Esophagus squamous epithelium (tissue), 5 donors: ENCODE measurements around the gene BLMH. TPM values are rescaled to one million over a fixed set of nuclear protein-coding genes. Genes with fewer than 3 reads are reported as not detected.
A peak's percentile ranks its signal among the peaks of the same experiment; 100 is the strongest.

Experiments
- DNase-seq: peaks from one replicate; lab custom pipeline; 2025; lab: John Stamatoyannopoulos, UW
- H3K27ac ChIP-seq, 4 donors: fragments of 200-600 bp; sonication (generic); one replicate each; pipeline ENCODE4 v1.5.1; 2016 to 2019; ENCODE audit warnings: mild to moderate bottlenecking in 1 of 4
- H3K27me3 ChIP-seq, 4 donors: fragments of 200-600 bp; sonication (generic); 1 replicate in 3 of 4; 2 replicates in 1 of 4; pipeline versions ENCODE4 v1.5.1 to v1.6.0; 2017 to 2021; ENCODE audit warnings: antibody characterized with exemption in 1 of 4
- H3K36me3 ChIP-seq, 3 donors: fragments of 200-600 bp; sonication (generic); one replicate each; pipeline ENCODE4 v1.5.1; 2016 to 2019
- H3K4me1 ChIP-seq, 3 donors: fragments of 200-600 bp; sonication (generic); one replicate each; pipeline ENCODE4 v1.5.1; 2017 to 2019
- H3K4me3 ChIP-seq, 4 donors: fragments of 200-600 bp; sonication (generic); 1 replicate in 3 of 4; 2 replicates in 1 of 4; pipeline ENCODE4 v1.5.1; 2016 to 2019; ENCODE audit warnings: mild to moderate bottlenecking in 2 of 4, moderate library complexity in 1 of 4
- H3K9me3 ChIP-seq, 3 donors: fragments of 200-600 bp; sonication (generic); one replicate each; pipeline ENCODE4 v1.5.1; 2016 to 2019
- CTCF ChIP-seq, 6 experiments: fragments of 450-650 bp in 4 of 6; fragments of 200-600 bp in 2 of 6; sonication (generic) in 2 of 6; IDR thresholded peaks; one replicate each; pipeline ENCODE4 v1.5.1; 2016 to 2019; ENCODE audit warnings: antibody characterized with exemption in 6 of 6, mild to moderate bottlenecking in 4 of 6, moderate library complexity in 4 of 6
- POLR2A ChIP-seq, 4 donors: fragments of 450-650 bp; IDR thresholded peaks; one replicate each; pipeline ENCODE4 v1.6.1; 2017; ENCODE audit warnings: antibody characterized with exemption in 4 of 4, mild to moderate bottlenecking in 4 of 4, moderate library complexity in 3 of 4
- WGBS, 2 donors: methylation state at CpG; one replicate each; pipeline ENCODE4 v1.1.5; 2018; 5-methylcytosine and 5-hydroxymethylcytosine counted together
- intact Hi-C: fragments of 100-400 bp; cut with DNase I; formaldehyde crosslinking; loops from one replicate; pipeline ENCODE4 v1.15.0; 2022
- total RNA-seq, 4 donors: library from RNA; depleted of rRNA; stranded (reverse); fragments of >200 nt; gene quantifications; one replicate each; pipeline ENCODE4 v1.1.0, GENCODE V29; 2016
- donor health status: DM: yes; HTN: yes; CAD: no.

The BLMH gene
- total RNA-seq, 4 donors from 2014 or later = 18.4 to 41.4 (median 28.4) TPM

GRCh38 chr17:30336369-30337171 lies 44.8 kb upstream of the BLMH start:
- Histone ChIP-seq H3K9me3 (no peaks in the 10 kb centered on the region), H3K36me3 (no peaks in the 10 kb centered on the region), H3K27ac (no peak overlapping the region), H3K4me3 (no peak overlapping the region), H3K27me3 (no peaks in the 10 kb centered on the region), H3K4me1 (peaks cover 0 to 49% (median 15%) of the 10 kb centered on the region in 3 donors)
- TF ChIP-seq CTCF (IDR thresholded peaks at IDR 0.05) (peak; percentile 37 to 79 (median 62)), POLR2A (IDR thresholded peaks at IDR 0.05) (no peak)
- intact Hi-C loops = loop anchor here (10.0 kb wide), 1 partner anchor 212 kb away; no protein-coding TSS in a partner anchor
- 40 to 48% methylated on average over 8 of the region's 8 CpGs for WGBS, 2 donors
- no peak for DNase-seq

DNA sequence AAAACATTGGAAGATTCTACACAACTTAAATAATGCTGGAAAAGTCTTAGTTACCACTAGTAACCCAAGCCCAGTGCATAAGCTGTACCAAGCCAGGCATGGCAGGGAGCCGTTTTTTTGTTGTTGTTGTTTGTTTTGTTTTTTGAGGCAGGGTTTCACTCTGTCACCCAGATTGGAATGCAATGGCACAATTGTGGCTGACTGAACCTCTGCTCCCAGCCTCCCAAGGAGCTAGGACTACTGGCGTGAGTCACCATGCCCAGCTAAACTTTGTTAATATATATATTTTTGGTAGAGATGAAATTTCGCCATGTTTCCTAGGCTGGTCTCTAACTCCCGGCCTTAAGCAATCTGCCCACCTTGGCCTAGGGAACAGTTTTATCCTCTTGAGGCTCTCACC lies 42.7 kb upstream of the BLMH start:
- 82 to 98% methylated on average over 4 of the region's 4 CpGs for WGBS, 2 donors
- Histone ChIP-seq H3K4me1 (peaks cover 0 to 32% (median 0%) of the 10 kb centered on the region in 3 donors), H3K27ac (peak overlapping the region in 1 of 4 donors; percentile 27), H3K9me3 (no peaks in the 10 kb centered on the region), H3K36me3 (no peaks in the 10 kb centered on the region), H3K4me3 (no peak overlapping the region), H3K27me3 (no peaks in the 10 kb centered on the region)
- intact Hi-C loops = loop anchor here (10.0 kb wide), 1 partner anchor 210 kb away; no protein-coding TSS in a partner anchor
- no peak for DNase-seq
- TF ChIP-seq POLR2A (IDR thresholded peaks at IDR 0.05) (no peak), CTCF (IDR thresholded peaks at IDR 0.05) (no peak)

DNA sequence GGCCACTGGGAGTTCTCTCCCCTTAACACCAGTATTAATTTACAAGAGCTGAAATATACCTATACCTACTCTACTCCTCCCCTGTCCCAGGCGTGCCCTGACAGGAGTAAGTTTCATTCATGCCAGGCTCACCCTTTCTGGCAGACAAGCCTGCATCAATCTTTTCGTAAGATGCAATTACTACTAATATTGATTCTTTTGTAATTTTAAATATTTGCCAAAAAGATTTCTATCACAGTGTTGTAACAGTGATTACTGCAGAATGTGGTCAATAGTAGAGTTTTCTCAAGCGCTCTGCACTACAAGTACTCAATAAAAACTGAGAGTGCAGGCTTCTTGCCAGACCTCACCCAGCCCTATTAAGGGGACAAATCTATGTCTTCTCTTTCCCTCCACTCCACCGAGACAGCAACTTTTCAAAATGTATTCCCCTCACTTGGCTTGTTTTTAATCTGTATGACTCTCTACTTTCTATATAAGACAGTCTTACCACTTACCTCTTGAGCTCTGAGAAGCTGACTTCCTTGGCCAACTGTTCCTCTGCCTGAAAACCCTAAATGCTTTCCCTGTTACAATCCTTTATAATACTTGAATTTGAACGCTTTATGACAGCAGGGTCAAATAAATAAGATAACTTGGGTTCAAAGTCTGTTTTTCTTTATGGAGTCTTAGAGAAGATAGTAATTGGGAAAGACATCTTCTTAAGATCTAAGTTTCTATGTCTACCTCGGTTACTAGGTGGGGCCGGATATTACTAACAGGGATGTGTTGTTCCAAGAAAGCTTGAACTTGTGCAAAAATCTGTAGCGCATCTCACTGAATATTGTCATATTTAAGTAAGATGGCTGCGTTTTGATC lies 42.0 kb upstream of the BLMH start, which contains the start of gene TMIGD1:
TMIGD1 (minus strand) TSS at position 555 of the 858 bp plus-strand sequence. CDS start 1,924 bp downstream, outside the sequence.
- intact Hi-C loops = loop anchor here (10.0 kb wide), 1 partner anchor 209 kb away; no protein-coding TSS in a partner anchor
- no peaks in the 10 kb centered on the region for H3K27me3 ChIP-seq
- no peak for DNase-seq
- TF ChIP-seq POLR2A (IDR thresholded peaks at IDR 0.05) (no peak), CTCF (IDR thresholded peaks at IDR 0.05) (no peak)
- H3K27ac ChIP-seq = peak within 1 kb of the TSS in 1 of 4 donors; percentile 27
- H3K36me3 ChIP-seq = no peaks in the 10 kb centered on the region
- peaks cover 0 to 32% (median 0%) of the 10 kb centered on the region in 3 donors for H3K4me1 ChIP-seq
- no peak within 1 kb of the TSS for H3K4me3 ChIP-seq
- H3K9me3 ChIP-seq = no peaks in the 10 kb centered on the region
- 49 to 69% methylated on average over 9 of the region's 9 CpGs for WGBS, 2 donors

- no peaks in the 10 kb centered on the region for H3K36me3 ChIP-seq
- peaks cover 0 to 32% (median 0%) of the 10 kb centered on the region in 3 donors for H3K4me1 ChIP-seq
- H3K4me3 ChIP-seq = no peak overlapping the region
- intact Hi-C loops = loop anchor here (10.0 kb wide), 1 partner anchor 207 kb away; no protein-coding TSS in a partner anchor
- DNase-seq = no peak
- 31 to 41% methylated on average over 4 of the region's 4 CpGs for WGBS, 2 donors
- no peaks in the 10 kb centered on the region for H3K27me3 ChIP-seq
- TF ChIP-seq POLR2A (IDR thresholded peaks at IDR 0.05) (no peak), CTCF (IDR thresholded peaks at IDR 0.05) (no peak)
- no peaks in the 10 kb centered on the region for H3K9me3 ChIP-seq
- H3K27ac ChIP-seq = no peak overlapping the region
Observed at GRCh38 chr17:30332057-30332542, 40.4 kb upstream of the BLMH start.
